ENCODE data around the gene SPINT1.

GRCh38 chr15:40863660-40864270 lies 19.9 kb downstream of the SPINT1 start:
- TF ChIP-seq BHLHE40 (IDR thresholded peaks at IDR 0.05; ENCODE audit: borderline replicate concordance) (no peak), ARNT (IDR thresholded peaks at IDR 0.05) (no peak), SP1 (IDR thresholded peaks at IDR 0.05) (no peak), PKNOX1 (IDR thresholded peaks at IDR 0.05) (no peak), NFRKB (IDR thresholded peaks at IDR 0.05) (no peak), FOXM1 (IDR thresholded peaks at IDR 0.05; ENCODE audit: borderline replicate concordance) (no peak), SUZ12 (IDR thresholded peaks at IDR 0.05) (no peak), TARDBP (IDR thresholded peaks at IDR 0.05) (no peak), FOXA1 (IDR thresholded peaks at IDR 0.05) (no peak)

Data from HEK293T (cell line).